ENCODE results near the gene SH3D21. TPM values are rescaled to one million over a fixed set of nuclear protein-coding genes. Genes with fewer than 3 reads are reported as not detected.
A peak's percentile ranks its signal among the peaks of the same experiment; 100 is the strongest.

Gene SH3D21
- polyA plus RNA-seq, 3 donors: 0.56 TPM; not detected in 2

GRCh38 chr1:36328088-36328480, 21.9 kb downstream of the SH3D21 start:
- 97% methylated on average over 5 of the region's 6 CpGs for WGBS (ENCODE audit: insufficient coverage)
- no peaks in the 10 kb centered on the region for H3K79me2 ChIP-seq (ENCODE audit: insufficient read depth, low read length)
- no peaks in the 10 kb centered on the region for H3K36me3 ChIP-seq (replicated peaks in 1 of 2; ENCODE audit: control insufficient read depth in 1 of 2, insufficient read depth in 2 of 2, low read length in 2 of 2)
- H3K4me1 ChIP-seq (ENCODE audit: control insufficient read depth in 1 of 2, insufficient read depth in 2 of 2, low read length in 2 of 2): peaks cover 13 to 22% of the 10 kb centered on the region in 2 donors
- Mint-ChIP-seq H3K36me3 (no peaks in the 10 kb centered on the region), H3K4me1 (peaks cover 19% of the 10 kb centered on the region), H3K4me3 (no peak overlapping the region), H3K27ac (no peak overlapping the region), H3K9me3 (peaks cover 0 to 2% (median 0%) of the 10 kb centered on the region in 7 donors), H3K27me3 (ENCODE audit: low read depth in 3 of 3) (peaks cover 9 to 21% (median 16%) of the 10 kb centered on the region in 3 donors)
- no peaks in the 10 kb centered on the region for H3K9me3 ChIP-seq (replicated peaks in 1 of 2; ENCODE audit: control insufficient read depth in 1 of 2, insufficient read depth in 1 of 2, low read length in 2 of 2)
- intact Hi-C loops (cut with micrococcal nuclease): loop anchor here in 1 of 2 donors (1.0 kb wide), 1 partner anchor 16 kb away; no protein-coding TSS in a partner anchor
- H3K9ac ChIP-seq (ENCODE audit: insufficient read depth, low read length, poor library complexity, severe bottlenecking): no peak overlapping the region
- TF ChIP-seq, protein P1, sequence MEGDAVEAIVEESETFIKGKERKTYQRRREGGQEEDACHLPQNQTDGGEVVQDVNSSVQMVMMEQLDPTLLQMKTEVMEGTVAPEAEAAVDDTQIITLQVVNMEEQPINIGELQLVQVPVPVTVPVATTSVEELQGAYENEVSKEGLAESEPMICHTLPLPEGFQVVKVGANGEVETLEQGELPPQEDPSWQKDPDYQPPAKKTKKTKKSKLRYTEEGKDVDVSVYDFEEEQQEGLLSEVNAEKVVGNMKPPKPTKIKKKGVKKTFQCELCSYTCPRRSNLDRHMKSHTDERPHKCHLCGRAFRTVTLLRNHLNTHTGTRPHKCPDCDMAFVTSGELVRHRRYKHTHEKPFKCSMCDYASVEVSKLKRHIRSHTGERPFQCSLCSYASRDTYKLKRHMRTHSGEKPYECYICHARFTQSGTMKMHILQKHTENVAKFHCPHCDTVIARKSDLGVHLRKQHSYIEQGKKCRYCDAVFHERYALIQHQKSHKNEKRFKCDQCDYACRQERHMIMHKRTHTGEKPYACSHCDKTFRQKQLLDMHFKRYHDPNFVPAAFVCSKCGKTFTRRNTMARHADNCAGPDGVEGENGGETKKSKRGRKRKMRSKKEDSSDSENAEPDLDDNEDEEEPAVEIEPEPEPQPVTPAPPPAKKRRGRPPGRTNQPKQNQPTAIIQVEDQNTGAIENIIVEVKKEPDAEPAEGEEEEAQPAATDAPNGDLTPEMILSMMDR (IDR thresholded peaks at IDR 0.05): no peak
- no peak for DNase-seq
- H3K4me3 ChIP-seq (replicated peaks in 1 of 3; ENCODE audit: low read depth in 2 of 3, low read length in 3 of 3): no peak overlapping the region
- peaks cover 0 to 3% of the 10 kb centered on the region in 2 donors for H3K27me3 ChIP-seq (ENCODE audit: control insufficient read depth in 2 of 2, insufficient read depth in 2 of 2, low read length in 2 of 2)
- no peak overlapping the region for H3K4me2 ChIP-seq (replicated peaks; ENCODE audit: extremely low read depth, low read length, poor library complexity, severe bottlenecking)
- H4K20me1 ChIP-seq (ENCODE audit: insufficient read depth, low read length): no peaks in the 10 kb centered on the region
- no peak overlapping the region for H3K27ac ChIP-seq (ENCODE audit: low read depth in 1 of 2, low read length in 2 of 2)
- no peak overlapping the region for H2AFZ ChIP-seq (ENCODE audit: insufficient read depth, low read depth, low read length, poor library complexity, severe bottlenecking)

- H3K4me3 ChIP-seq (replicated peaks in 1 of 3; ENCODE audit: low read depth in 2 of 3, low read length in 3 of 3): no peak overlapping the region
- H3K27ac Mint-ChIP-seq: no peak overlapping the region
- intact Hi-C loops (cut with micrococcal nuclease): loop anchor here in 1 of 2 donors (1.0 kb wide), 1 partner anchor 16 kb away; no protein-coding TSS in a partner anchor
- peaks cover 9 to 21% (median 15%) of the 10 kb centered on the region in 3 donors for H3K27me3 Mint-ChIP-seq (ENCODE audit: low read depth in 3 of 3)
- H3K27me3 ChIP-seq (ENCODE audit: control insufficient read depth in 2 of 2, insufficient read depth in 2 of 2, low read length in 2 of 2): peaks cover 0 to 3% of the 10 kb centered on the region in 2 donors
- peak in 1 of 3 donors; percentile 56 for DNase-seq
- H3K4me1 ChIP-seq (ENCODE audit: control insufficient read depth in 1 of 2, insufficient read depth in 2 of 2, low read length in 2 of 2): peaks cover 12 to 20% of the 10 kb centered on the region in 2 donors
- H3K9me3 Mint-ChIP-seq: peaks cover 0 to 2% (median 0%) of the 10 kb centered on the region in 7 donors
- no peaks in the 10 kb centered on the region for H3K79me2 ChIP-seq (ENCODE audit: insufficient read depth, low read length)
- TF ChIP-seq, protein P1 (IDR thresholded peaks at IDR 0.05): no peak
- H3K9ac ChIP-seq (ENCODE audit: insufficient read depth, low read length, poor library complexity, severe bottlenecking): no peak overlapping the region
- peaks cover 18% of the 10 kb centered on the region for H3K4me1 Mint-ChIP-seq
- no peaks in the 10 kb centered on the region for H3K36me3 Mint-ChIP-seq
- no peaks in the 10 kb centered on the region for H4K20me1 ChIP-seq (ENCODE audit: insufficient read depth, low read length)
- WGBS (ENCODE audit: insufficient coverage): 47% methylated on average over 6 of the region's 6 CpGs
- H2AFZ ChIP-seq (ENCODE audit: insufficient read depth, low read depth, low read length, poor library complexity, severe bottlenecking): no peak overlapping the region
- no peaks in the 10 kb centered on the region for H3K9me3 ChIP-seq (replicated peaks in 1 of 2; ENCODE audit: control insufficient read depth in 1 of 2, insufficient read depth in 1 of 2, low read length in 2 of 2)
- no peak overlapping the region for H3K4me3 Mint-ChIP-seq
- no peak overlapping the region for H3K4me2 ChIP-seq (replicated peaks; ENCODE audit: extremely low read depth, low read length, poor library complexity, severe bottlenecking)
- no peak overlapping the region for H3K27ac ChIP-seq (ENCODE audit: low read depth in 1 of 2, low read length in 2 of 2)
- H3K36me3 ChIP-seq (replicated peaks in 1 of 2; ENCODE audit: control insufficient read depth in 1 of 2, insufficient read depth in 2 of 2, low read length in 2 of 2): no peaks in the 10 kb centered on the region
Measured at GRCh38 chr1:36328713-36329112, 22.5 kb downstream of the SH3D21 start.

Measured in CD14-positive monocyte (primary cell).